Esophagus squamous epithelium (tissue), 5 donors: ENCODE data around the gene ZNF57. TPM values are rescaled to one million over a fixed set of nuclear protein-coding genes. Genes with fewer than 3 reads are reported as not detected.

Experiments
- DNase-seq: peaks from one replicate; lab custom pipeline; 2025; lab: John Stamatoyannopoulos, UW
- H3K27ac ChIP-seq, 4 donors: fragments of 200-600 bp; sonication (generic); one replicate each; pipeline ENCODE4 v1.5.1; 2016 to 2019; ENCODE audit warnings: mild to moderate bottlenecking in 1 of 4
- H3K27me3 ChIP-seq, 4 donors: fragments of 200-600 bp; sonication (generic); 1 replicate in 3 of 4; 2 replicates in 1 of 4; pipeline versions ENCODE4 v1.5.1 to v1.6.0; 2017 to 2021; ENCODE audit warnings: antibody characterized with exemption in 1 of 4
- H3K36me3 ChIP-seq, 3 donors: fragments of 200-600 bp; sonication (generic); one replicate each; pipeline ENCODE4 v1.5.1; 2016 to 2019
- H3K4me1 ChIP-seq, 3 donors: fragments of 200-600 bp; sonication (generic); one replicate each; pipeline ENCODE4 v1.5.1; 2017 to 2019
- H3K4me3 ChIP-seq, 4 donors: fragments of 200-600 bp; sonication (generic); 1 replicate in 3 of 4; 2 replicates in 1 of 4; pipeline ENCODE4 v1.5.1; 2016 to 2019; ENCODE audit warnings: mild to moderate bottlenecking in 2 of 4, moderate library complexity in 1 of 4
- H3K9me3 ChIP-seq, 3 donors: fragments of 200-600 bp; sonication (generic); one replicate each; pipeline ENCODE4 v1.5.1; 2016 to 2019
- CTCF ChIP-seq, 6 experiments: fragments of 450-650 bp in 4 of 6; fragments of 200-600 bp in 2 of 6; sonication (generic) in 2 of 6; IDR thresholded peaks; one replicate each; pipeline ENCODE4 v1.5.1; 2016 to 2019; ENCODE audit warnings: antibody characterized with exemption in 6 of 6, mild to moderate bottlenecking in 4 of 6, moderate library complexity in 4 of 6
- POLR2A ChIP-seq, 4 donors: fragments of 450-650 bp; IDR thresholded peaks; one replicate each; pipeline ENCODE4 v1.6.1; 2017; ENCODE audit warnings: antibody characterized with exemption in 4 of 4, mild to moderate bottlenecking in 4 of 4, moderate library complexity in 3 of 4
- WGBS, 2 donors: methylation state at CpG; one replicate each; pipeline ENCODE4 v1.1.5; 2018; 5-methylcytosine and 5-hydroxymethylcytosine counted together
- intact Hi-C: fragments of 100-400 bp; cut with DNase I; formaldehyde crosslinking; loops from one replicate; pipeline ENCODE4 v1.15.0; 2022
- total RNA-seq, 4 donors: library from RNA; depleted of rRNA; stranded (reverse); fragments of >200 nt; gene quantifications; one replicate each; pipeline ENCODE4 v1.1.0, GENCODE V29; 2016
- donor health status: DM: yes; HTN: yes; CAD: no.

The ZNF57 gene
- total RNA-seq, 4 donors from 2014 or later = 7.2 to 13.7 (median 9.8) TPM

GRCh38 chr19:2912306-2912705, 11.6 kb downstream of the ZNF57 start:
- WGBS, 2 donors = 83 to 96% methylated on average over 5 of the region's 5 CpGs
- TF ChIP-seq CTCF (IDR thresholded peaks at IDR 0.05) (no peak), POLR2A (IDR thresholded peaks at IDR 0.05) (no peak)
- intact Hi-C loops = no loop called here

GRCh38 chr19:2917275-2918184, 16.8 kb downstream of the ZNF57 start:
- 91 to 92% methylated on average over 16 of the region's 16 CpGs for WGBS, 2 donors
- no peaks in the 10 kb centered on the region for H3K27me3 ChIP-seq
- peaks cover 0 to 2% (median 0%) of the 10 kb centered on the region in 3 donors for H3K4me1 ChIP-seq
- no peak for TF ChIP-seq CTCF (IDR thresholded peaks at IDR 0.05)
- no peak for TF ChIP-seq POLR2A (IDR thresholded peaks at IDR 0.05)
- intact Hi-C loops = no loop called here
- peaks cover 17 to 81% (median 25%) of the 10 kb centered on the region in 3 donors for H3K36me3 ChIP-seq
- no peak overlapping the region for H3K27ac ChIP-seq
- peaks cover 0 to 25% (median 13%) of the 10 kb centered on the region in 3 donors for H3K9me3 ChIP-seq
- H3K4me3 ChIP-seq = no peak overlapping the region
- DNase-seq = no peak

More at GRCh38 chr19:2912306-2912705, 11.6 kb downstream of the ZNF57 start:
- peaks cover 0 to 17% (median 5%) of the 10 kb centered on the region in 3 donors for H3K9me3 ChIP-seq
- H3K27ac ChIP-seq = no peak overlapping the region
- DNase-seq = no peak
- H3K4me3 ChIP-seq = no peak overlapping the region
- H3K36me3 ChIP-seq = peaks cover 5 to 53% (median 15%) of the 10 kb centered on the region in 3 donors
- peaks cover 0 to 29% (median 8%) of the 10 kb centered on the region in 3 donors for H3K4me1 ChIP-seq
- no peaks in the 10 kb centered on the region for H3K27me3 ChIP-seq

GRCh38 chr19:2922987-2923386, 22.3 kb downstream of the ZNF57 start:
- WGBS, 2 donors = 27 to 33% methylated on average over 5 of the region's 5 CpGs
- H3K27me3 ChIP-seq = no peaks in the 10 kb centered on the region
- no peak for DNase-seq
- H3K4me1 ChIP-seq = peaks cover 0 to 19% (median 4%) of the 10 kb centered on the region in 3 donors
- no peak overlapping the region for H3K4me3 ChIP-seq
- peaks cover 0 to 8% (median 1%) of the 10 kb centered on the region in 3 donors for H3K9me3 ChIP-seq
- TF ChIP-seq POLR2A (IDR thresholded peaks at IDR 0.05) = no peak
- peak in 4 of 6 experiments; percentile 8 to 54 (median 26) for TF ChIP-seq CTCF (IDR thresholded peaks at IDR 0.05)
- intact Hi-C loops = no loop called here
- peaks cover 3 to 35% (median 5%) of the 10 kb centered on the region in 3 donors for H3K36me3 ChIP-seq
- H3K27ac ChIP-seq = peak overlapping the region in 3 of 4 donors; percentile 32 to 66 (median 35)

- peaks cover 0 to 19% (median 4%) of the 10 kb centered on the region in 3 donors for H3K4me1 ChIP-seq
- DNase-seq = no peak
- WGBS, 2 donors = 25 to 29% methylated on average over 4 of the region's 4 CpGs
- intact Hi-C loops = no loop called here
- peaks cover 0 to 30% (median 0%) of the 10 kb centered on the region in 3 donors for H3K36me3 ChIP-seq
- H3K4me3 ChIP-seq = no peak overlapping the region
- peak overlapping the region in 3 of 4 donors; percentile 32 to 66 (median 35) for H3K27ac ChIP-seq
- no peak for TF ChIP-seq CTCF (IDR thresholded peaks at IDR 0.05)
- TF ChIP-seq POLR2A (IDR thresholded peaks at IDR 0.05) = no peak
- peaks cover 0 to 4% (median 0%) of the 10 kb centered on the region in 3 donors for H3K9me3 ChIP-seq
- no peaks in the 10 kb centered on the region for H3K27me3 ChIP-seq
Measured at GRCh38 chr19:2923510-2923909, 22.8 kb downstream of the ZNF57 start.
